T-helper 1 cell treated with Interleukin-12 subunit alpha and Interleukin-12 subunit beta and Interleukin-4 antibody, amounts not matched to agents 30 μg/mL and 1 μg/mL, for 36 hours (primary cell): ENCODE data around the gene HEPACAM.
"Not testable (repeated sequence)": the region's sequence is repeated elsewhere in the genome, so short reads cannot be mapped to it uniquely, and the experiment has no call there.

Experiments used
- H3K27ac Mint-ChIP-seq: one replicate; pipeline ENCODE4 v1.8.0; 2021; ENCODE audit warnings: mild to moderate bottlenecking, mixed read lengths
- H3K27me3 Mint-ChIP-seq: one replicate; pipeline ENCODE4 v1.8.0; 2021; ENCODE audit warnings: low read depth, mixed read lengths
- H3K36me3 Mint-ChIP-seq: one replicate; pipeline ENCODE4 v1.8.0; 2021; ENCODE audit warnings: low read depth, mixed read lengths
- H3K4me1 Mint-ChIP-seq: one replicate; pipeline ENCODE4 v1.8.0; 2021; ENCODE audit warnings: low read depth, mixed read lengths
- H3K4me3 Mint-ChIP-seq: one replicate; pipeline ENCODE4 v1.8.0; 2021; ENCODE audit warnings: mild to moderate bottlenecking, moderate library complexity, mixed read lengths
- H3K9me3 Mint-ChIP-seq: one replicate; pipeline ENCODE4 v1.8.0; 2021; ENCODE audit warnings: mixed read lengths

Gene HEPACAM

GRCh38 chr11:124935548-124936514, at the start of gene HEPACAM:
Gene HEPACAM (minus strand): TSS chr11:124936047. CDS start chr11:124936006, 41 bp downstream.
- peaks cover 21% of the 10 kb centered on the region for H3K27me3 Mint-ChIP-seq

GRCh38 chr11:124984512-124984854, 48.6 kb upstream of the HEPACAM start:
- Mint-ChIP-seq H3K4me3 (no peak overlapping the region), H3K4me1 (no peaks in the 10 kb centered on the region), H3K9me3 (peaks cover 31% of the 10 kb centered on the region), H3K27ac (no peak overlapping the region), H3K36me3 (peaks cover 42% of the 10 kb centered on the region), H3K27me3 (no peaks in the 10 kb centered on the region)

More at GRCh38 chr11:124935548-124936514, at the start of gene HEPACAM:
- peaks cover under 1% of the 10 kb centered on the region for H3K4me1 Mint-ChIP-seq
- no peaks in the 10 kb centered on the region for H3K9me3 Mint-ChIP-seq
- no peak within 1 kb of the TSS for H3K27ac Mint-ChIP-seq
- H3K36me3 Mint-ChIP-seq, result no peaks in the 10 kb centered on the region
- H3K4me3 Mint-ChIP-seq, result no peak within 1 kb of the TSS

- no peak overlapping the region for H3K4me3 Mint-ChIP-seq
- H3K4me1 Mint-ChIP-seq, result no peaks in the 10 kb centered on the region
- H3K27me3 Mint-ChIP-seq, result no peaks in the 10 kb centered on the region
- H3K27ac Mint-ChIP-seq, result no peak overlapping the region
- peaks cover 44% of the 10 kb centered on the region for H3K36me3 Mint-ChIP-seq
- H3K9me3 Mint-ChIP-seq, result peaks cover 37% of the 10 kb centered on the region
Measured at GRCh38 chr11:124983674-124984511, 48.0 kb upstream of the HEPACAM start.

GRCh38 chr11:124982043-124982442, 46.2 kb upstream of the HEPACAM start:
- peaks cover 45% of the 10 kb centered on the region for H3K9me3 Mint-ChIP-seq
- H3K36me3 Mint-ChIP-seq, result peaks cover 44% of the 10 kb centered on the region
- no peak overlapping the region for H3K27ac Mint-ChIP-seq
- no peaks in the 10 kb centered on the region for H3K27me3 Mint-ChIP-seq
- H3K4me3 Mint-ChIP-seq, result no peak overlapping the region
- H3K4me1 Mint-ChIP-seq, result no peaks in the 10 kb centered on the region

- peaks cover 45% of the 10 kb centered on the region for H3K9me3 Mint-ChIP-seq
- H3K27me3 Mint-ChIP-seq, result no peaks in the 10 kb centered on the region
- no peak overlapping the region for H3K4me3 Mint-ChIP-seq
- H3K36me3 Mint-ChIP-seq, result peaks cover 39% of the 10 kb centered on the region
- no peaks in the 10 kb centered on the region for H3K4me1 Mint-ChIP-seq
- H3K27ac Mint-ChIP-seq, result no peak overlapping the region
Measured at GRCh38 chr11:124978316-124978715, 42.5 kb upstream of the HEPACAM start.

GRCh38 chr11:124977006-124977405, 41.2 kb upstream of the HEPACAM start:
- Mint-ChIP-seq H3K4me3 (no peak overlapping the region), H3K27ac (no peak overlapping the region), H3K4me1 (no peaks in the 10 kb centered on the region), H3K9me3 (peaks cover 32% of the 10 kb centered on the region), H3K27me3 (no peaks in the 10 kb centered on the region), H3K36me3 (peaks cover 31% of the 10 kb centered on the region)

GRCh38 chr11:124976531-124976930, 40.7 kb upstream of the HEPACAM start:
- no peak overlapping the region for H3K27ac Mint-ChIP-seq
- no peak overlapping the region for H3K4me3 Mint-ChIP-seq
- H3K27me3 Mint-ChIP-seq, result no peaks in the 10 kb centered on the region
- H3K36me3 Mint-ChIP-seq, result peaks cover 29% of the 10 kb centered on the region
- H3K9me3 Mint-ChIP-seq, result peaks cover 29% of the 10 kb centered on the region
- no peaks in the 10 kb centered on the region for H3K4me1 Mint-ChIP-seq

- no peak overlapping the region for H3K27ac Mint-ChIP-seq
- H3K27me3 Mint-ChIP-seq, result no peaks in the 10 kb centered on the region
- H3K36me3 Mint-ChIP-seq, result no peaks in the 10 kb centered on the region
- H3K4me1 Mint-ChIP-seq, result peaks cover 2% of the 10 kb centered on the region
- H3K9me3 Mint-ChIP-seq, result no peaks in the 10 kb centered on the region
- H3K4me3 Mint-ChIP-seq, result no peak overlapping the region
Measured at GRCh38 chr11:124971810-124972209, 36.0 kb upstream of the HEPACAM start.

GRCh38 chr11:124970925-124971324, 35.1 kb upstream of the HEPACAM start:
- no peaks in the 10 kb centered on the region for H3K36me3 Mint-ChIP-seq
- peaks cover 2% of the 10 kb centered on the region for H3K4me1 Mint-ChIP-seq
- H3K4me3 Mint-ChIP-seq, result no peak overlapping the region
- H3K9me3 Mint-ChIP-seq, result no peaks in the 10 kb centered on the region
- H3K27ac Mint-ChIP-seq, result no peak overlapping the region
- H3K27me3 Mint-ChIP-seq, result no peaks in the 10 kb centered on the region

- H3K9me3 Mint-ChIP-seq, H3K4me3 Mint-ChIP-seq, H3K4me1 Mint-ChIP-seq, H3K27ac Mint-ChIP-seq, H3K36me3 Mint-ChIP-seq, H3K27me3 Mint-ChIP-seq: not testable (repeated sequence)
Measured at GRCh38 chr11:124968197-124968596, 32.4 kb upstream of the HEPACAM start.

GRCh38 chr11:124961972-124962609, 26.2 kb upstream of the HEPACAM start:
- H3K36me3 Mint-ChIP-seq, result peaks cover 4% of the 10 kb centered on the region
- no peaks in the 10 kb centered on the region for H3K9me3 Mint-ChIP-seq
- no peak overlapping the region for H3K4me3 Mint-ChIP-seq
- H3K27me3 Mint-ChIP-seq, result no peaks in the 10 kb centered on the region
- H3K27ac Mint-ChIP-seq, result no peak overlapping the region
- H3K4me1 Mint-ChIP-seq, result peaks cover 4% of the 10 kb centered on the region

- Mint-ChIP-seq H3K36me3 (peaks cover 5% of the 10 kb centered on the region), H3K4me3 (no peak overlapping the region), H3K4me1 (peaks cover 11% of the 10 kb centered on the region), H3K27ac (no peak overlapping the region), H3K27me3 (no peaks in the 10 kb centered on the region), H3K9me3 (no peaks in the 10 kb centered on the region)
Measured at GRCh38 chr11:124955035-124955434, 19.2 kb upstream of the HEPACAM start.

- H3K27ac Mint-ChIP-seq, result no peak overlapping the region
- no peaks in the 10 kb centered on the region for H3K9me3 Mint-ChIP-seq
- peaks cover 5% of the 10 kb centered on the region for H3K36me3 Mint-ChIP-seq
- no peak overlapping the region for H3K4me3 Mint-ChIP-seq
- no peaks in the 10 kb centered on the region for H3K27me3 Mint-ChIP-seq
- peaks cover 11% of the 10 kb centered on the region for H3K4me1 Mint-ChIP-seq
Measured at GRCh38 chr11:124954590-124954955, 18.7 kb upstream of the HEPACAM start.

GRCh38 chr11:124953753-124954589, 18.1 kb upstream of the HEPACAM start, which contains the start of gene CCDC15:
Gene CCDC15 (plus strand): TSS chr11:124954202. CDS start chr11:124954733, 531 bp downstream.
- Mint-ChIP-seq H3K36me3 (peaks cover 7% of the 10 kb centered on the region), H3K4me3 (no peak within 1 kb of the TSS), H3K27ac (no peak within 1 kb of the TSS), H3K9me3 (no peaks in the 10 kb centered on the region), H3K4me1 (peaks cover 11% of the 10 kb centered on the region), H3K27me3 (no peaks in the 10 kb centered on the region)
